GM18511 (cell line): Measurements from ENCODE around the gene INAFM2.

ENCODE experiments used
- ATAC-seq: cut with Tn5 transposase; IDR thresholded peaks from one replicate; pipeline ENCODE4 v1.9.1; 2021; ENCODE audit warnings: mild to moderate bottlenecking, moderate library complexity; ENCODE audit not compliant: unreplicated experiment

Gene INAFM2

DNA sequence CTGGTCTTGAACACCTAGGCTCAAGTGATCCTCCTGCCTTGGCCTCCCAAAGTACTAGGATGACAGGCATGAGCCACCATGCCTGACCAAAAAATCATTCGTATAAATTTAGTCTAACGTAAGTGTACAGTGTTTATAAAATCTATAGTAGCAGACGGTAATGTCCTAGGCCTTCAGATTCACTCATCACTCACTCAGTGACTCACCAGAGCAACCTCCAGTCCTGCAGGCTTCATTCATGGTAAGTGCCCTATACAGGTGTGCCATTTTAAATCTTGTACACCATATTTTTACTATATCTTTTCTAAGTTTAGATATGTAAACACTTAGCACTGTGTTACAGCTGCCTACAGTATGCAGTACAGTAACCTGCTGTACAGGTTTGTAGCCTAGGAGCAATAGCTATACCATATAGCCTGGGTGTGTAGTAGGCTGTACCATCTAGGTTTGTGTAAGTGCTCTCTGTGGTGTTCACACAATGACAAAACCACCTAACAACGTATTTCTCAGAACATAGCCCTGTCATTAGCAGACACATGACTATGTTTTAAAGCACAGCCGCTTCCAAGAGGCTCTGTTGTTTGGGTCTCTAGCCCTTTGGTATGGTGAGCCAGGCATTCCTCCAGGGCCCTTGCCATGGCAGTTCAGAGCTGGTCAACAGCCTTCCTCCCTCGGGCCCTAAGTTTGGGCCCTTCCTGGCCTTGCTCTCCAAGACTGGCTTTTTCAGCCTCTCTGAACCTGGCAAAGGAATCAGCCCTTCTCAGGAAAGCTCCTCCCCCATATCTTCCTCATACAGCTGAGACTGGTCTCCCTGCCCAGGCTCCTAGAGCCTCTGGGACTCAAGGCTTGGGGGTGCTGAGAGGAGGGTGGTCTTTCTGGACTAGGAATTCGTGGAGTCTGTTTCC, 19.2 kb downstream of the INAFM2 start:
- no peak for ATAC-seq

DNA sequence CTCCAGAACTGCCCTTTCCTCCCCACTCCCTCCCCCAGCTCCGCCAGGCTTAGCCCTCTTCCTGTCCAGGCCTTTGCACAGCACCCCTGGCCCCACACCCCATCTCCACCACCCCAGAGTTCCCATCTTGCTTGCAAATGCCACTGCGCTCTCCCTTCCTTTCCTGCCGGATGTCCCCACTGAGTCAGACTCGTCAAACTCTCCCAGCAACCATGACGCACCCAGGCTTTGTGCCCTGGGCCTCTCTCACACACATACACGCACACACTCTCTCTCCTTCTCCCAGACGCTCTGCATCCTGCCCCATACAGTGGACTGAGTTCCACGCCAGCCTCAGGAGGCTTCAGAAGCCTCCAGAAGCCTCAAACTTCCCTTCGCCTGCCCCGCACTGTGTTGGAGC, 20.0 kb downstream of the INAFM2 start:
- no peak for ATAC-seq

DNA sequence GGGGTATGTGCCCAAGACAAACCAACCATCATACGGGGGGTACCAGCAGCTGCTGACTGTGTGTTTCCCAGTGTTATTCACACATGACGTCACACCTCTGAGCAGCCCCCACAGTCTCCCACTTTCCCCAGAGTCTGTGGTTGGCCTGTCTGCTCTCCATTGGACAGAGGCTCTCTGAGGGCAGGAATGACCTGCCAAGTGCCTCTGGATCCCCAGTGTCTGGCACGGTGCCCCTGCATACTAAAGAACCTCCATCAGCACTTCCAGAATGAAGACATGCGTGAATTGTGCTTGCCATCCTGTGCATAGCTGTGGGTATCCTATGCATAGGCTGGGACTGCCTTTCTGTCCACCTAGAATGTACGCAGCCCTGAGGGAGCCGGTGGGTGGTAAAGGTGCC, 20.7 kb downstream of the INAFM2 start:
- ATAC-seq = no peak

GRCh38 chr15:40344631-40345120, 21.2 kb downstream of the INAFM2 start:
- ATAC-seq = no peak

GRCh38 chr15:40345225-40345866, 21.9 kb downstream of the INAFM2 start:
- no peak for ATAC-seq

GRCh38 chr15:40345867-40346578, 22.5 kb downstream of the INAFM2 start:
- no peak for ATAC-seq

DNA sequence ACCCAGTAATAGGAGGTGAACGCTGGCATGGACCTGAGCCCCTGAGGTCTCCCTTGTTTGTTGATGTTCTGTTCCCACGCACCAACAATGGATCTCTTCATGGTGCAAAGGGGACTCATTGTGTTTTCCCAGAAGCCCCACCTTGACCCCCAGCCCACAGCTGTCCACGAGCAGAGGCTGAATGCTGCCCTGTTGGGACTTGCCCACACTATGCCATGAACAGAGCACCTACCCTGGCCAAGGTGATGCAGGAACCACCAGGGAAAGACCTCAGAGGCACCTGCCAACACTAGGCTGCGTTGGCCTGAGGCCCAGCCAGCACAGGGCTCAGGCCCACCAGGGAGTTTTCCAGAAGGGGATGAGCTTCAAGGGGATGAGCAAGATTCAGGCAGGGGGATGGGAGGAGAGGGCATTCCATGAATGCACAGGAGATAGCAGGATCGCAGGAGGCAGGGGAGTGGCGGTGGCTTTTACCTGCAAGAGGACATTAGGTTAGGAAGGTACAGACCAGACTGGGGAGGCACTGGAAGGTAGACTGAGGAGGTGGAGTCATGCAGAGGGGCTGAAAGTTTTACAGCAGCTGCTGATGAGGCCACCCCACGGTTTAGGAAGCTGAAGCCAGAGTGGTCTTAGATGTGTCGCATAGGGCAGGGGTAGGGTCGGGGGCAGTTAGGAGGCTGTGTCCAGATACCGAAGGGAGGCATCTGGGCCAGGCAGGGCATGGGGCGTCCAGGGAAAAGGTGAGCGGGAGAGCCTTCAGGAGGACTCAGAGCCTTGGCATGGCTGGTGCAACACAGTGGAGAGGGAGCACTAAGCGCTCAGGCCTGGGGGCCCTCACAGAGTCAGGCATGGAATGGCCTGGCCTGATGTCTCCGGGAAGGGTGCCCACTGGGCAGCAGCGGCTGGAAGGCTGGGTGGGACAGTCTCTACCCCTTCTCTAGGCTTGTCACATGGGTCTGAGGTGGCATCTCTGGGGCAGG, 23.4 kb downstream of the INAFM2 start:
- no peak for ATAC-seq

GRCh38 chr15:40347559-40348473, 24.3 kb downstream of the INAFM2 start:
- ATAC-seq = no peak

DNA sequence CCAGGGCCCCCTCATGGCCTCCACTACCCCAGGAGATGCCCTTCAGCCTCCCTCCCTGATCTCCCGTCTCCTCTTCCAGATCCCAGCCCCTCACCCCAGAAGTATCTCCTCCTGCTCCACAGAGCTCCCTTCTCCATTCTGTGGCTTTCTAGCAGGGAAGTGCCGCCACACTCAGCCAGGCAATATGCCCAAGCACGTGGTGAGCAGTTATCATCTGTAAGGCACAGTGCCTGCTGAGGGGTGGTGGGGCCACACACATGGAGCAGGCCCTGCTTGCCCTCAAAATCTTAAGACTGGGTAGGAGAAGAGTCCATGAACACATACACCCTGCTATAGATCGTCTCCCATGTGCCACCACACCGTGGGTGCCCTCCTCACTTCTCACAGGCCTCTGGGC, 25.0 kb downstream of the INAFM2 start:
- ATAC-seq = no peak

DNA sequence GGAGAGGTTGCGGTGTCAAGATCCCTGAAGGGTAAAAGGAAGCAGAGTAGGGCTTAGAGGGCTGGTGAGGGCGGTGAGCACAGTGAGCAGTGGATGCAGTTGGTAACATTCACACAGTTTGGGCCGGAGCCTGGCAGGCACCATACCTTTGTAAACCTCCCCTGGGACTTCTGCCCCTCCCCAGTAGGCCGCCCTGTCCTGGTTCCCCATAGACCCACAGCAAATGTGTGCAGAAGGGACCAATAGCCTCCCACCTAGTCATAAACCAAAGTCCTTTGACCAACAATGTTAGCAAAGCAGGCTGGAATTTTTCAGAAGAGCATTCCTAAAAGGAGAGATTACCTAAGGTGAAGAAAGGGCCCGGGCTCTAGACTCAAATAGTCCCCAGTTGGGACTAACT, 25.7 kb downstream of the INAFM2 start:
- ATAC-seq = no peak

- ATAC-seq = no peak
These were observed 28.9 kb downstream of the INAFM2 start for GRCh38 chr15:40352281-40352901.

GRCh38 chr15:40353697-40354096, 30.2 kb downstream of the INAFM2 start:
- no peak for ATAC-seq

DNA sequence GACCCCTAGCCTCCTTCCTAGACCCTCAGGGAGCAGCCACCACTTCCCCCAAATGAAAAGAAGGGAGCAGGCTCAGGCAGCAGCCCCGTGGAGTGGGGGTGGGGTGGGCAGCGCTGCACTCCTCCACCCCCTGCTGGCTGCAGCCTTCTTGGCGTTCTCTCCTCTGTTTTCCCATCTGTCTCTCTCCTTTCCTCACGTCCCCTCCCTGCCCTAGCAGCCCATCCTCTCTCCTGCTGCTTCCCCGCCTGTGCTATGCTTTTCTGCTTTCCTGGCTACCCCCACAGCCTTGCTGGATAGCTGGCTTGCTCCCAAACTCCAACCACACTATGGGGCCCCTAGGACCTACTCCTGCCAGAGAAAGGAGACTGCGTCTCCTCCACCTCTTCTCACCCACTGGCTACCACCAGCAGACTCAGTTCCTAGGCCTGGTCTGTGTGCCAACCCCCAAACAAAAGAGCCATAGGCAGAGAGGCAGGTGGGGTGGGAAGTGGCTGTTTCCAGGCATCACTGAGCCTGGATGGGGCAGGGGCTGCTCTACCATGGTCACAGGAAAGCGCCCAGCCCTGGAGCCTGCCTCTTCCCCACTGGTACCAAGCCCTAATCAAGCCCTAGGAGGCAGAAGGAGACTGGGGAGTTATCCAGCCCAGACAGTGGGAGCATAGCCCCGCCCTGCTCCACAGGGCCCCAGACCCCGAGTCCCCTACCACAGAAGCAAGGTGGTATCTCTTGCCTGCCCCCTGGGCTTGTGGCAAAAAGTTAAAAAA, 31.1 kb downstream of the INAFM2 start:
- ATAC-seq = no peak

- ATAC-seq = no peak
These were observed 32.6 kb downstream of the INAFM2 start for GRCh38 chr15:40355976-40356585.

GRCh38 chr15:40357246-40357645, 33.8 kb downstream of the INAFM2 start:
- no peak for ATAC-seq

DNA sequence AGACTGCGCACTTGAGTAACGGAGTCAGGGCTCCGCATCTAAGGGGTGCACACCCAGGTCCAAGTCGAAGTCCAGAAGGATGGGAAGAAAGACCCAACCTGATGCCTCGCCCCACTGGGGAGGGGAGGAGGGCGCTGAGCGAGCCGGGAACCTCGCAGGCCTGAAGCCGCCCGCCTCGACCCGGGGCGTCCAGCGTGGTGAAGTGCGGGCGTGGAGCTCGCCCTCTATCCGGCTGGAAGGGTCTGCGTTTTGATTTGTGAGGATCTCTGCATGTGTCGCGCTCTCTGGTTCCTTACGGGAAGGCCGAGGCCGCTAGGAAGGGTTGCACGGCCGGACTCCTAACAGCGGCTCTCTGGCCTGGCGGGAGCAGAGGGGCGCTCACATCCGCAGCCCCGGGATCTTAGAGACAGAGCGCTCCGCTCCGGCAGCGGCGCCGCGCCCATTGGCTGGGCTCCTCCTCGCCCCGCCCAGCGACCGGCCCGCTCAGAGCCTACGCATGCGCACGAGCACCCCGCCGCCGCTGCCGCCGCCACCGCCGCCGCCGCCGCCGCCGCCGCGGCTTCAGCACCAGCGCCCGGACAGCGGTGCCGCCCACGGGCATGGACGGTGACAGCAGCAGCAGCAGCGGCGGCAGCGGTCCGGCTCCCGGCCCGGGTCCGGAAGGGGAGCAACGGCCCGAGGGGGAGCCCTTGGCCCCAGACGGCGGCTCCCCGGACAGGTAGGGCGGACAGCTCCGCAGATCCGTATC, 34.4 kb downstream of the INAFM2 start, which contains the start of gene DISP2:
TSS of gene DISP2 (plus strand) at position 497 of the 748 bp plus-strand sequence. CDS start at position 600, 103 bp downstream.
- peak; percentile 89 for ATAC-seq
